ENCODE results near the gene LEFTY2.
"Not testable (repeated sequence)": the region's sequence is repeated elsewhere in the genome, so short reads cannot be mapped to it uniquely, and the experiment has no call there.

Gene LEFTY2

GRCh38 chr1:225953315-225953714 lies 12.3 kb upstream of the LEFTY2 start:
- no peak for DNase-seq (ENCODE audit: low read depth)

GRCh38 chr1:225950905-225951497 lies 10.0 kb upstream of the LEFTY2 start:
- DNase-seq (ENCODE audit: low read depth): no peak

DNA sequence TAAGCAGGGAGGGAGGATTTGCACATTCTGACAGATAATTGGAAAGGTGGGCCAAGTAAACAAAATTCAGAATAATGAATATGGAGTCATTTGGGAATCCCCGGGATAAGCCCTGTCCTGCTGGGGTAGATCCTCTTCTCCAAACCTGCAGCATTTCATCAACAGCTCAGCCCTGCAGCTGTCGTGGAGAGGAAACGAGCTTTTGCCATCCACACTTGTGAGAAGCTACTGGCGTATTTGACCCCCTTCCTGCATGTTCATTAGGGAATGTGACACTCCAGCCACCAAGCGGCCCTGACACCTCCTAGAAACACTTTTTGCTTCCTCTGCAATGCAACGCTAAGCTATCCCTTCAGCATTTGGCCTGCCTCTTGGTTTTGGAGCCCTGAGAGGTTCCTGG lies 8.0 kb upstream of the LEFTY2 start:
- DNase-seq (ENCODE audit: low read depth): no peak

DNA sequence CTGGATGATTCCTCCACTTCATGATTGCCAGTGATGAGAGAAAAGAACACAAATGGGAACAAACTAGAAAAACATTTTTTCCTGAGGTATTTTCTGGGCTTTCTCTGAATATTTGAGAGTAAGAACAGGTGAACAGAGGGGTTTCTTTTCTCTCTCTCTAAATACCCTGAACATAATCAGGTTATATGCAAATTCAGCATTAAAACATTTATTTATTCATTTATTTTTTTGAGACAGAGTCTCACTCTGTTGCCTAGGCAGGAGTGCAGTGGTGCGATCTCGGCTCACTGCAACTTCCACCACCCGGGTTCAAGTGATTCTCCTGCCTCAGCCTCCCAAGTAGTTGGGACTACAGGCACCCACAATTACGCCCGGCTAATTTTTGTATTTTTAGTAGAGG lies 5.8 kb upstream of the LEFTY2 start:
- DNase-seq (ENCODE audit: low read depth): no peak

DNA sequence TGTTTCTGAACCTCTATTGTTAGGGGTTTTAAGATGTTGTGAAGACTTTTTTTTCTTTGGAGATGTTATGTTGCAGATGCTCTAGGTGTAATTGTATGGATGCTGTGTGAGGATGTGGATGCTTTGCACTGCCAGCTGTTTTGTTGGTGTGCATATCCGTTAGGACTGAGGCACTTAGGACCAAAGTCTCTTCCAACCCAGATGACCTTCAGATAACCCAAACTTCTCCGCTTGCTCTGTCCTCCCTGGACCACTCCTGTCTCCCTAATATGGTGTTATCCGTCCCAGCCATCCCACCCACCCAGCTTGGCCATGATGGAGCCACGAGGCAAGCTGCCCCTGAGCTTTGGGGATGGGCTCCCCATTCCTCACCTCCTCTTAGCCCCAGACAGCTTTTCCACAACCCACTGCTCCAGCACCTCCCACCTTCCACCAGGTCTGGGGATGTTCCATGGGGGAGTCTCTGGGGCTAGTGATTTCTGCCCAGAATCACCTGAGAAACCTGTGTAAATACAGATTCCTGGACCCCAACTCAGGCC lies 5.1 kb upstream of the LEFTY2 start:
- DNase-seq (ENCODE audit: low read depth): no peak

GRCh38 chr1:225945564-225945963 lies 4.5 kb upstream of the LEFTY2 start:
- no peak for DNase-seq (ENCODE audit: low read depth)

GRCh38 chr1:225944951-225945350 lies 3.9 kb upstream of the LEFTY2 start:
- DNase-seq (ENCODE audit: low read depth): no peak

GRCh38 chr1:225944387-225944786 lies 3.4 kb upstream of the LEFTY2 start:
- no peak for DNase-seq (ENCODE audit: low read depth)

DNA sequence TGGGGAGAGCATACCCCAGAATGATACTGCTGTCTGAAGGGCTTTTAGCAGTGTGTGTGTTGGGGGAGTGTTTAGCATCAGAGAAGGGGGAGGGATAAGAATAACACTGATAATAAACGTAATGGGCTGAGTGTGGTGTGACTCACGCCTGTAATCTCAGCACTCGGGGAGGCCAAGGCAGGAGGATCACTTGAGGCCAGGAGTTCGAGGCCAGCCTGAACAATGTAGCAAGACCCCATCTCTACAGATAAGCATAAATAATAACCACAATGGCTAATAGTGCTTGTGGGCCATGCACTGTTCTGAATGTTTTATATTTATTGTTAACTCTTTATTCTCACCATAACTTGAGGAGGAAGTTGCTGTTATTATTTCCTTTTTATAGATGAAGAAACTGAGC lies 2.6 kb upstream of the LEFTY2 start:
- DNase-seq (ENCODE audit: low read depth): no peak

GRCh38 chr1:225942574-225942973 lies 1.6 kb upstream of the LEFTY2 start:
- DNase-seq (ENCODE audit: low read depth): no peak

- no peak for DNase-seq (ENCODE audit: low read depth)
Observed at GRCh38 chr1:225941942-225942222, 862 bp upstream of the LEFTY2 start.

DNA sequence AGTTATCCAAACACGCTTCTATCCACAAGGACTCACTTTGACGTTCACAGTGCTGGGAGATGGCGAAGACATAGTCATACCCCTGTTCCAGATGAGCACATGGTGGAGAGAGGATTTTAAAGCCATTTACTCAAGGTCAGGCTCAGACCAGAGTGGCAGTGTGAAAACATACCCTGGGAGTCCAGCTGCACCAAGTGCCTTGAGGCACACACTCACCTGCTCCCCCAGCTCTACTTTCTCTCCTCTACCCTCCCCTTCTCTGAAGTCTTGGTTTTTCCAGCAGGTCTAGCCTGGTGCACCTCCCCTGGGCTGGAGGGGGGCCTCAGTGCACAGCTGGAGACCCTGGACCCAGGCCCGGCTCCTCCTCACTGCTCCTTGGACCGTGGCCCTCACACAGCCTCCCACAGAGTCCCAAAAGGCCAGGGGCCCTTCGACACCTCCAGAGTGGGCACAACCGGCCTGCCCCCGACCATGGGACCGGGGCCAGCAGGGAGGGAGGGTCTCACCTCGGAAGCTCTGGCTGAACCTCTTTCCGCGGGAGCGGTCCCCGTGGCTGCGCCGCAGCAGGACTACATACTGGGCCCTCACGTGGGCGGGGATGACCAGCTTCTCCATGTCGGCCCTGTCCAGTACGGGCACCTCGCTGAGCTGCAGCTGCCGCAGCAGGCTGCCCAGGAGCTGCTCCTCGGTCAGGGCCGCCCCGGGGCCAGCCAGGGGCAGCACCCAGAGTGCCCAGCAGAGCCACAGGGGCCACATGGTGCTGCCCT lies 452 bp downstream of the LEFTY2 start:
- no peak for DNase-seq (ENCODE audit: low read depth)

- not testable (repeated sequence) for DNase-seq (ENCODE audit: low read depth)
Observed at GRCh38 chr1:225939939-225940310, 1.1 kb downstream of the LEFTY2 start.

- not testable (repeated sequence) for DNase-seq (ENCODE audit: low read depth)
Observed at GRCh38 chr1:225939097-225939938, 1.7 kb downstream of the LEFTY2 start.

DNA sequence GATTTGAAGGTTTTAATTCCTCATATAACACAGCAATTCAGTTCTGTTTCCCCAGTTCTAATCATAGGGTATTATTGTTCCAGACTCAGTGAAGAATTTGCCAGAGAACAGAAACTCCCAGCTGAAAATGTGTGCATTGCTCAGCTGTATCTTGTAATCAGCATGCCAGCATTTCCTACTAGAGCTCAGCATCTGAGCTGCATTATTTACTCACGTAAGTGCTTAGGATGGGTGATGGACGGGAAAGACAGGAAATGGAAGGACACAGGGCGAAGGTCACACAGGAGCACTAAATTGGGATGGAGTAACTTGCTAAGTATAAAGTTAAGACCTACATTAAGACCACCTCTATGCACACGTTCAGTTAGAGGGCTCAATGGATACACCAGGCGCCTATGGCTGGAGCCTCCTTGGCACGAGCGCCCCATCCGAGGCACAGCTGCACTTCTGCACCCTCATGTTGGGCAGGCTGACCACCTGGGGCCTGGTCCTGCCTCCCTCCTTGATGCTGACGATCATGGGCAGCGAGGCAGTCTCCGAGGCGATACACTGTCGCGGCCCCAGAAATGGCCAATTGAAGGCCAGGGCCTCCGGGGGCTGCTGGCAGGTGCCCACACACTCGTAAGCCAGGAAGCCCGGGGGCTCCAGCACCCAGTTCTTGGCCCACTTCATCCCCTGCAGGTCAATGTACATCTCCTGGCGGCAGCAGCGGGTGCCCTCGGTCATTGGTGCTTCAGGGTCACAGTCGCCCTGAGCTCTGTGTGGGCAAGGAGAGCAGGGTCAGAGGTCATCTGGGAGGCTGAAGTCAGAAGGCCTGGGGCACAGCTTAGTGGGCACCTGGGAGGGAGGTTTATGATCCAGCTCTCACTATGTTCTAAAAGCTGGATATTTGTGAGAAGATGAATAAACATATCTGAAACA lies 3.7 kb downstream of the LEFTY2 start:
- no peak for DNase-seq (ENCODE audit: low read depth)

- no peak for DNase-seq (ENCODE audit: low read depth)
Observed at GRCh38 chr1:225936523-225936922, 4.5 kb downstream of the LEFTY2 start.

DNA sequence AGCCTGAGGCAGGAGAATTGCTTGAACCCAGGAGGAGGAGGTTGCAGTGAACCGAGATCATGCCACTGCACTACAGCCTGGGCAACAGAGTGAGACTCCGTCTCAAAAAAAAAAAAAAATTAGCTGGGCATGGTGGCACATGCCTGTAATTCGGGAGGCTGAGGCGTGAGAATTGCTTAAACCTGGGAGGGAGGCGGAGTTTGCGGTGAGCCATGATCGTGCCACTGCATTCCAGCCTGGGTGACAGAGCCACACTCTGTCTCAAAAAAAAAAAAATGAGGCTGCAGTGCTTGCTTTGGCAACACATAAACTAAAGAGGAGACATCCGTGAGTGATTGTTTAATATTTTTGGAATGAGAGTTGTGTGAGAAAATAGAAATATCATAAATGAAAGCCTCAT lies 4.9 kb downstream of the LEFTY2 start:
- not testable (repeated sequence) for DNase-seq (ENCODE audit: low read depth)

DNA sequence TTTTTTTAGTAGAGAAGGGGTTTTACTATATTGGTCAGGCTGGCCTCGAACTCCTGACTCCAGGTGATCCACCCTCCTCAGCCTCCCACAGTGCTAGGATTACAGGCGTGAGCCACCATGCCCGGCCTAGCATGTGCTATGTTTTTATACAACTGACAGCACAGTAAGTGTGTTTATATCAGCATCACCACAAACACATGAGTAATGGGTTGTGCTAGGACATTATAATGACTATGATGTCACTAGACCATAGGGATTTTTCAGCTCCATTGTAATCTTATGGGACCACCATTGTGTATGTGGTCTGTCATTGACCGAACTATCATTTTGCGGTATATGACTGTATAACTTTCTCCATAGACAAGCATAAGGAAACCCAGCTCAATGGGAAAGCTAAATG lies 6.3 kb downstream of the LEFTY2 start:
- DNase-seq (ENCODE audit: low read depth): no peak

- DNase-seq (ENCODE audit: low read depth): no peak
Observed at GRCh38 chr1:225933072-225933471, 7.9 kb downstream of the LEFTY2 start.

GRCh38 chr1:225931270-225932136 lies 9.5 kb downstream of the LEFTY2 start:
- DNase-seq (ENCODE audit: low read depth): no peak

DNA sequence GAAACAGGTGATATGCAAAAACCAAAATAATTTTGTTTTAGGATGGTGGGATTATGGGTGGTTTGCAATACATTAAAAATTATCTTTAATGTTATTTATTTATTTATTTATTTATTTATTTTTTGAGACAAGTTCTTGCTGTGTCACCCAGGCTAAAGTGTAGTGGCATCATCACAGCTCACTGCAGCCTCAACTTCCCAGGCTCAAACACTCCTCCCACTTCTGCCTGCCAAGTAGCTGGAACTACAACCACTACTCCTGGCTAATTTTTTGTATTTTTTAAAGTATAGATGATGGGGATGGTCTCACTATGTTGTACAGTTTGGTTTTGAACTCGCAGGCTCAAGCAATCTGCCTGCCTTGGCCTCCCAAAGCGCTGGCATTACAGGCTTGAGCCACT lies 10.5 kb downstream of the LEFTY2 start:
- no peak for DNase-seq (ENCODE audit: low read depth)
